Chondrocyte (in vitro differentiated cells): ENCODE results near the gene ING3. TPM values are rescaled to one million over a fixed set of nuclear protein-coding genes. Genes with fewer than 3 reads are reported as not detected.

Source experiments
- DNase-seq: peaks from one replicate; pipeline ENCODE4 v3.0.0; 2021; ENCODE audit warnings: mixed read lengths, low spot score
- H3K27ac Mint-ChIP-seq: one replicate; pipeline ENCODE4 v1.8.0; 2021; ENCODE audit warnings: mild to moderate bottlenecking, moderate library complexity, mixed read lengths; ENCODE audit not compliant: unreplicated experiment
- H3K27me3 Mint-ChIP-seq: 2 replicates; pipeline ENCODE4 v1.8.0; 2021; ENCODE audit warnings: low read depth, mixed read lengths
- H3K36me3 Mint-ChIP-seq: 2 replicates; pipeline ENCODE4 v1.8.0; 2021; ENCODE audit warnings: low read depth, mixed read lengths
- H3K4me1 Mint-ChIP-seq: 2 replicates; pipeline ENCODE4 v1.8.0; 2021; ENCODE audit warnings: low read depth, mild to moderate bottlenecking, mixed read lengths
- H3K4me3 Mint-ChIP-seq: one replicate; pipeline ENCODE4 v1.8.0; 2021; ENCODE audit warnings: mild to moderate bottlenecking, moderate library complexity, mixed read lengths; ENCODE audit not compliant: unreplicated experiment
- H3K9me3 Mint-ChIP-seq: 2 replicates; pipeline ENCODE4 v1.8.0; 2021; ENCODE audit warnings: low read depth, mixed read lengths
- CTCF ChIP-seq: fragments of 200-600 bp; sonication (generic); IDR thresholded peaks from 2 replicates; pipeline ENCODE4 v1.5.0; 2021; ENCODE audit warnings: antibody characterized with exemption, mild to moderate bottlenecking, moderate library complexity
- total RNA-seq: library from RNA; stranded (reverse); gene quantifications from 3 replicates; pipeline ENCODE4 v1.2.1, GENCODE V29; 2021

ING3 gene
- total RNA-seq, 1 donor from 2014 or later = 14.2 TPM

GRCh38 chr7:120927454-120928103 lies 23.0 kb upstream of the ING3 start:
- no peak for DNase-seq
- H3K4me1 Mint-ChIP-seq = no peaks in the 10 kb centered on the region
- no peaks in the 10 kb centered on the region for H3K27me3 Mint-ChIP-seq
- no peak overlapping the region for H3K4me3 Mint-ChIP-seq
- H3K36me3 Mint-ChIP-seq = no peaks in the 10 kb centered on the region
- H3K9me3 Mint-ChIP-seq = no peaks in the 10 kb centered on the region
- H3K27ac Mint-ChIP-seq = no peak overlapping the region
- TF ChIP-seq CTCF = no peak

DNA sequence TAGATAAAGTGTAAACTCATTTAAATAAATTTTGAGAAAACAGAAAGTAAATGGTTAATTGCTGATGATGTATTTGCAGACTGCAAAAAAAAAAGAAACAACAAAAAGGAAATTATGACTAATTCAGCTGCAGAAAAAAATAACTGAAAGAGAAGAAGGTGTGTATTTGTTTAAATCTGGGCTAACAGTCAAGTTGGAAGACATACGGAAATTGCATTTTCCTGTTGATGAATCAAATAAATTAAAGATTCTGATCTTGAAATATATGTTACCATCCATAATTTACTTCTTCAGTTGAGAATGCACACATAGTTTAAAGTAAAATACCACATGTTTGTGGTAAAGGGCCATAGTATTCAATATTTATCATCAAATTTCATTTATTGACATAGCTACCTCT lies 19.3 kb upstream of the ING3 start:
- H3K27me3 Mint-ChIP-seq = no peaks in the 10 kb centered on the region
- no peak overlapping the region for H3K4me3 Mint-ChIP-seq
- no peak for TF ChIP-seq CTCF
- H3K27ac Mint-ChIP-seq = no peak overlapping the region
- H3K9me3 Mint-ChIP-seq = no peaks in the 10 kb centered on the region
- no peaks in the 10 kb centered on the region for H3K36me3 Mint-ChIP-seq
- no peaks in the 10 kb centered on the region for H3K4me1 Mint-ChIP-seq
- no peak for DNase-seq

DNA sequence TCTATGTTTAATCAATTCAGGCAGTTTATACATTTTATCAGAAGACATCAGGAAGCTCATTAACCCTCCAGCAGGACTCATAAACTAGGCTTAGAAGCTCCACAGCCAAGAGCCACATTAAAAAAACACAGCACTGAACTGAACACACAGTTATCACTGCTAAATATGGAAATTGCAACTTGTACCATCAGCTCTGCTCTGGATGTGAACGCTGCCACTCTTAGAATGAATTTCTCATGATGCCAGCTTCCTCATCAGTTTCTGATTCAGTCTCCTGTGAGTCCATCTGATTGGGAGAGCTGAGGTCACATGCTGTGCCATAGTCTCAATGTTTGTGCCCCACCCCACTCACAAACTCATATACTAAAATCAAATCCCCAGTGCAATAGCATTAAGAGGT lies 17.1 kb upstream of the ING3 start:
- H3K36me3 Mint-ChIP-seq = no peaks in the 10 kb centered on the region

GRCh38 chr7:120939345-120939744 lies 11.2 kb upstream of the ING3 start:
- Mint-ChIP-seq H3K27ac (no peak overlapping the region), H3K36me3 (no peaks in the 10 kb centered on the region), H3K4me3 (no peak overlapping the region), H3K4me1 (no peaks in the 10 kb centered on the region), H3K27me3 (no peaks in the 10 kb centered on the region), H3K9me3 (no peaks in the 10 kb centered on the region)
- no peak for TF ChIP-seq CTCF
- DNase-seq = no peak

More for the DNA sequence above, 17.1 kb upstream of the ING3 start:
- Mint-ChIP-seq H3K4me3 (no peak overlapping the region), H3K27ac (no peak overlapping the region), H3K4me1 (no peaks in the 10 kb centered on the region), H3K9me3 (no peaks in the 10 kb centered on the region), H3K27me3 (no peaks in the 10 kb centered on the region)
- no peak for DNase-seq
- TF ChIP-seq CTCF = no peak

GRCh38 chr7:120941064-120941463 lies 9.5 kb upstream of the ING3 start:
- no peak for DNase-seq
- no peaks in the 10 kb centered on the region for H3K4me1 Mint-ChIP-seq
- H3K9me3 Mint-ChIP-seq = no peaks in the 10 kb centered on the region
- H3K27me3 Mint-ChIP-seq = peaks cover 4% of the 10 kb centered on the region
- no peaks in the 10 kb centered on the region for H3K36me3 Mint-ChIP-seq
- no peak overlapping the region for H3K27ac Mint-ChIP-seq
- H3K4me3 Mint-ChIP-seq = no peak overlapping the region
- peak; percentile 80 for TF ChIP-seq CTCF
